KMS-11 (cell line): ENCODE results near the gene GOLIM4.

Experiments used
- H2AFZ ChIP-seq: fragments of 200-600 bp; sonication (generic); 2 replicates; pipeline ENCODE4 v1.6.1; 2016; ENCODE audit warnings: antibody characterized with exemption, mixed run types, low read depth
- H3K27ac ChIP-seq: fragments of 200-600 bp; sonication (generic); 2 replicates; pipeline ENCODE4 v1.6.1; 2016; ENCODE audit warnings: mild to moderate bottlenecking, mixed run types
- H3K27me3 ChIP-seq: fragments of 200-600 bp; sonication (generic); 2 replicates; pipeline ENCODE4 v1.6.1; 2017; ENCODE audit warnings: mild to moderate bottlenecking, low read depth, mixed run types, moderate library complexity; ENCODE audit not compliant: insufficient read depth
- H3K36me3 ChIP-seq: fragments of 200-600 bp; sonication (generic); 2 replicates; pipeline ENCODE4 v1.6.1; 2017; ENCODE audit warnings: mild to moderate bottlenecking, mixed run types; ENCODE audit not compliant: insufficient read depth
- H3K4me1 ChIP-seq: fragments of 200-600 bp; sonication (generic); 2 replicates; pipeline ENCODE4 v1.6.1; 2016; ENCODE audit warnings: mild to moderate bottlenecking, low read depth, mixed run types; ENCODE audit not compliant: poor library complexity, severe bottlenecking
- H3K4me2 ChIP-seq: fragments of 200-600 bp; sonication (generic); 2 replicates; pipeline ENCODE4 v1.7.0; 2016; ENCODE audit warnings: mild to moderate bottlenecking, mixed run types
- H3K4me3 ChIP-seq: fragments of 200-600 bp; sonication (generic); IDR thresholded peaks from 2 replicates; pipeline ENCODE4 v1.6.1; 2017; ENCODE audit warnings: low read depth, low read length, mixed read lengths; ENCODE audit not compliant: insufficient read depth
- H3K79me2 ChIP-seq: fragments of 200-600 bp; sonication (generic); 2 replicates; pipeline ENCODE4 v1.6.1; 2016; ENCODE audit warnings: low read depth, mixed run types; ENCODE audit not compliant: insufficient read depth
- H3K9ac ChIP-seq: fragments of 200-600 bp; sonication (generic); 2 replicates; pipeline ENCODE4 v1.6.1; 2016; ENCODE audit warnings: mild to moderate bottlenecking, mixed run types
- H4K20me1 ChIP-seq: fragments of 200-600 bp; sonication (generic); 2 replicates; pipeline ENCODE4 v1.6.1; 2016; ENCODE audit warnings: mild to moderate bottlenecking, mixed run types; ENCODE audit not compliant: insufficient read depth
- TF ChIP-seq, protein P1 (sequence below): fragments of 200-600 bp; sonication (generic); conservative IDR thresholded peaks from 2 replicates; pipeline ENCODE4 v1.6.1; 2017; ENCODE audit warnings: low read depth, mild to moderate bottlenecking, antibody characterized with exemption, low read length, moderate library complexity, mixed read lengths

The GOLIM4 gene

DNA sequence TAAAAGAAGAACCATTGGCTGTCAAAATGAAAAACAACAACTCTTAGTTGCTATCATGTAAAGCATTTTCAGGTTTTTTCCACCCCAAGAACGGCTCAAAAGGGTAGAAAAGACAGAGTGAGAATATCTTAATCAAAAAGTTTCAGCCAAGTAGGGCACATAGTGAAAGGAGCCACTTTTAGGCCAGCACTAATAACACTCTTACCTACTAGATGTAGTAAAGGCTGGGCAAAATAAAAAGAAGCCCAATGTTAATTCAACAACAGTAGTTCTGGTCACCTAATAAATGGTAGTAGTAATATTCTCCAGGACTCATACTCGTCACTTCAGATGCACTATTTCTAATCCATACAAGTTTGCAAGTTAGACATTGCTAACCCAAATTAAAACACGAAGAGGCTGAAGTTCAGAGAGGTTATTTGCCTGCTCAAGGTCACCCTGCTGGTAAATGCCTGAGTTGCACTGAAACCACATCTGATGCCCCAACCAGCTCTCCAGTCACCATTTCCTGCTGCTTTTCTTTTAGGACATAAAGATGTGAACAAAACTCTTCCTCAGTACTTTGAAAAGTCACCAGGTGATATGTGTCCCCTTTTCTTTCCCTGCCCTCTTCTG is 7.5 kb downstream of the GOLIM4 start:
- Histone ChIP-seq H3K79me2 (peaks cover 94% of the 10 kb centered on the region), H3K4me1 (peaks cover 84% of the 10 kb centered on the region), H3K4me3 (peak overlapping the region; percentile 66), H2AFZ (no peak overlapping the region), H4K20me1 (peaks cover 7% of the 10 kb centered on the region), H3K27me3 (no peaks in the 10 kb centered on the region), H3K4me2 (peak overlapping the region; percentile 52), H3K27ac (peak overlapping the region; percentile 51), H3K9ac (no peak overlapping the region), H3K36me3 (no peaks in the 10 kb centered on the region)
- TF ChIP-seq, protein P1, sequence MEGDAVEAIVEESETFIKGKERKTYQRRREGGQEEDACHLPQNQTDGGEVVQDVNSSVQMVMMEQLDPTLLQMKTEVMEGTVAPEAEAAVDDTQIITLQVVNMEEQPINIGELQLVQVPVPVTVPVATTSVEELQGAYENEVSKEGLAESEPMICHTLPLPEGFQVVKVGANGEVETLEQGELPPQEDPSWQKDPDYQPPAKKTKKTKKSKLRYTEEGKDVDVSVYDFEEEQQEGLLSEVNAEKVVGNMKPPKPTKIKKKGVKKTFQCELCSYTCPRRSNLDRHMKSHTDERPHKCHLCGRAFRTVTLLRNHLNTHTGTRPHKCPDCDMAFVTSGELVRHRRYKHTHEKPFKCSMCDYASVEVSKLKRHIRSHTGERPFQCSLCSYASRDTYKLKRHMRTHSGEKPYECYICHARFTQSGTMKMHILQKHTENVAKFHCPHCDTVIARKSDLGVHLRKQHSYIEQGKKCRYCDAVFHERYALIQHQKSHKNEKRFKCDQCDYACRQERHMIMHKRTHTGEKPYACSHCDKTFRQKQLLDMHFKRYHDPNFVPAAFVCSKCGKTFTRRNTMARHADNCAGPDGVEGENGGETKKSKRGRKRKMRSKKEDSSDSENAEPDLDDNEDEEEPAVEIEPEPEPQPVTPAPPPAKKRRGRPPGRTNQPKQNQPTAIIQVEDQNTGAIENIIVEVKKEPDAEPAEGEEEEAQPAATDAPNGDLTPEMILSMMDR: peak; percentile 62

DNA sequence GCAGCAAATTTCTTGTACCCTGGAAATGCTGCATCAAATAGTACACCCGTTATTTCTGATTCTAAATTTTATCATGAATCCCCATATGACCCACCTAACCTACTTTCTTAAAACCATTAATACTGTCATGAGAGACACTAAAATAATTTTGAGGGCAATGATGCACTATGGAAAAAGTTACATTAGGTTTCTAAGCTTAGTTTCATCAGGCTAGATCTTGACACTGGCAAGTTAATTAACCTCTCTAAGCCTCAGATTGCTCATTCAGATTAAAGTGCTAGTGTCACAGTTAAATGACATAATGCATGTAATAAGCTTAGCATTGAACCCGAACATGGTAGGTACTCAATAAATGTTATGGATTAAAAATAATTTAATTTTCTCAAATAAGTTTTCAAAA is 8.2 kb downstream of the GOLIM4 start:
- Histone ChIP-seq H3K27me3 (no peaks in the 10 kb centered on the region), H3K27ac (peak overlapping the region; percentile 51; the same call in 1 of the 2 replicates), H3K4me1 (peaks cover 78% of the 10 kb centered on the region), H4K20me1 (peaks cover under 1% of the 10 kb centered on the region), H3K79me2 (peaks cover 94% of the 10 kb centered on the region), H3K4me2 (peak overlapping the region; percentile 52), H3K4me3 (peak overlapping the region; percentile 66), H3K9ac (no peak overlapping the region), H2AFZ (no peak overlapping the region), H3K36me3 (no peaks in the 10 kb centered on the region)
- TF ChIP-seq, protein P1: no peak

DNA sequence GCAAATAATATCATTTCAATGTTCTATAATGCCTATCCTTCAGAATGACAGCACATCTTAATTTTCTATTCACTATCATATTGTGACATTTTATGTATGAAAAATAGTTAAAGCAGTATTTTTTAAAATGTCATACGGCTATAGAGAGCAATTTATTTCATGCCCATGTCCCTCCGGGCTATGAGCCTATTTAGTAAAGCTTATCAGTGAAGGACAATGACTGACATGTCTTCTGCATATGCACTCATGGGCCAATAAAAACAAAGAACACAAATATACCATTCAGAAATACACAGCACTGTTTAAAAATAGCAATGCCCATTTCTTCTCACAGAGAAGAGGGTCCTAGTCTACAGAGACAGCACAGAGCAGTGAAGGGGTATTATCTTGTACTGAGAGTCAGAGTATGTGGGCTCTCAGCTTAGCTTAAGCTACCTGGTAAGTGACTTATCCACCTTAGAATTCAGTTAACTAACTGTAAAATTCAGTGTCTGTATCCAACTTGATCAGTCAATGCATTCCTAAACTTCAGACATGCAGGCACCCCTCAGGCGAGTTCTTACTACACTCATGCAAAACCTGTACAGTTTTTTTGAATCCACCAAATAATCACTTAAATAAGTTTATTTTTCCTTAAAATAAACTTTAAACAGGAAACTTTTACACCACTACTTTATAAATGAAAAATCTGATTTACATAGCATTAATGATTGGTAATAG is 9.0 kb downstream of the GOLIM4 start:
- Histone ChIP-seq H3K27ac (no peak overlapping the region), H3K4me2 (no peak overlapping the region), H3K36me3 (no peaks in the 10 kb centered on the region), H3K79me2 (peaks cover 92% of the 10 kb centered on the region), H3K27me3 (no peaks in the 10 kb centered on the region), H3K4me3 (no peak overlapping the region), H2AFZ (no peak overlapping the region), H3K9ac (no peak overlapping the region), H4K20me1 (no peaks in the 10 kb centered on the region; the same call in none of the 2 replicates), H3K4me1 (peaks cover 69% of the 10 kb centered on the region)
- TF ChIP-seq, protein P1: no peak

DNA sequence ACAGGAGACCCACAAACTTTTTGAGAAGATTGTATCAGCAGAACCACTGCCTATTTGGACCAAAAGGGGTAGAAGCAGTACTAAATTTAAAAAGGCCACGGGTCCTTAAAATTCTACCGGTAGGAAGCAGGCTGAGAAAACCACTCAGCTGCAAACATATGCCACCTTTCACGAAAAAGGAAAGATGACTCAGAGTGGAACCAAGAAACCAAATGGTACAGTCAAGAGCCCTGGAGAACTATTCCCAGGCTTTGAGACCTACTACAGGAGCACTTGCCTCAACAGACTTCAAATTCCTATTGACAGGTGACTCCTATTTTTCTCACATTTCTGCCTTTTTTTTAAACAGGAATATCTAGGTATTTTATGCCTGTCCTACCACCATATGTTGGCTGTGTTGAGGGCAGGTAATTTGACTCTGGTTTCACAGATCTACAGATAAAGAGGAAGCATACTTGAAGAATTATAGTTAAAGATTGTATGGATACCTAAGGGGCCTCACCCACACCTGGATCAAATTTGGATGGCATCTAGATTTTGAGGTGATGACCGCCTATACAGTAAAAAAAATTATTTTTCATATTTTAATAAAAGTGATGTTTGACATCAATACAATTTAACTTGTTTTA is 10.1 kb downstream of the GOLIM4 start:
- Histone ChIP-seq H3K36me3 (no peaks in the 10 kb centered on the region), H3K79me2 (peaks cover 91% of the 10 kb centered on the region), H3K4me3 (no peak overlapping the region), H3K4me1 (peaks cover 61% of the 10 kb centered on the region), H3K27ac (no peak overlapping the region), H2AFZ (no peak overlapping the region), H3K4me2 (peak overlapping the region; percentile 30; the same call in 1 of the 2 replicates), H3K9ac (no peak overlapping the region), H3K27me3 (no peaks in the 10 kb centered on the region), H4K20me1 (no peaks in the 10 kb centered on the region; the same call in none of the 2 replicates)
- TF ChIP-seq, protein P1: no peak
